ENCODE measurements around the gene PDE4A. TPM values are rescaled to one million over a fixed set of nuclear protein-coding genes. Genes with fewer than 3 reads are reported as not detected.
A peak's percentile ranks its signal among the peaks of the same experiment; 100 is the strongest.

Gene PDE4A
- total and polyA plus RNA-seq, 8 donors, result 5.0 to 12.6 (median 9.3) TPM

DNA sequence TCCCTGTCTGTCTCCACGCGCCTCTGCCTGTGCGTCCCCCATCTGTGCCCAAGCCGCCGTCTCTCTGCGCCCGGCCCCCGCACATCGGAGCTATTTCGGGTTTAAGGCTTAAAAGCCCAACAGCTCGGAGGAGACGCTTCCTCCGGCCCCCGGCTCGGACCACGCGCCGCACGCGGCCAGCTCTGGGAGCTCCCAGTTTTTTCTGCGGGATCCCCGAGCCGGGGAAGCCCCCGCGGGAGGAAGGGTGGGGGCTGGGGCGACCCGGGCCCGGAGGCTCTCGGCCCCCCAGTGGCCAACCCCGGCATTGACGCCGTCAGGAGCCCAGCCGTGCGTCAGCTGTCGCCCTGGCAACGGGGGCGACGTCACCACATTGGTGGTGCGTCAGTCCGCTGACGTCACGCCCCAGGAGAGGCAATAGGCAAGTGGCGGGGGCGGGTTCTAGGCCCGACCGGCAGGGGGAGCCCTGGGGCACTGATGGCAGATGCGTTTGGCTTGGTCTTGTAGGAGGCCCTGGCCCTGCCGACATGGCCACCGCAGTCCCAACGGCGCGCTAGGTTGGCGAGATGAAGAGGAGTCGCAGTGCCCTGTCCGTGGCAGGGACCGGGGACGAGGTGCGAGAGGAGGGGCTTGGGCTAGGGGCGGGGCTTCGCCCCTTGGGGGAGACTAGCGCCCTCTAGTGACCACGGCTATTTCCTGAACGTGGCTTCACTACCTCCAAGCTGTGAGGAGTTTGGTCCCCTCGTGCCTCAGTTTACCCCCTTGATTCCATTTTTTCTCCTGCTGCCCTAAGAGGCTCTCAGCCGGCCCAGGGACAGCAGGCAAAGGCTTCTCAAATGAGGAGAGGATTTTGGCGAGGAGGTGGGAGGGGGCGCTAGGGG, 3.7 kb upstream of the PDE4A start:
- TF ChIP-seq, protein P1, sequence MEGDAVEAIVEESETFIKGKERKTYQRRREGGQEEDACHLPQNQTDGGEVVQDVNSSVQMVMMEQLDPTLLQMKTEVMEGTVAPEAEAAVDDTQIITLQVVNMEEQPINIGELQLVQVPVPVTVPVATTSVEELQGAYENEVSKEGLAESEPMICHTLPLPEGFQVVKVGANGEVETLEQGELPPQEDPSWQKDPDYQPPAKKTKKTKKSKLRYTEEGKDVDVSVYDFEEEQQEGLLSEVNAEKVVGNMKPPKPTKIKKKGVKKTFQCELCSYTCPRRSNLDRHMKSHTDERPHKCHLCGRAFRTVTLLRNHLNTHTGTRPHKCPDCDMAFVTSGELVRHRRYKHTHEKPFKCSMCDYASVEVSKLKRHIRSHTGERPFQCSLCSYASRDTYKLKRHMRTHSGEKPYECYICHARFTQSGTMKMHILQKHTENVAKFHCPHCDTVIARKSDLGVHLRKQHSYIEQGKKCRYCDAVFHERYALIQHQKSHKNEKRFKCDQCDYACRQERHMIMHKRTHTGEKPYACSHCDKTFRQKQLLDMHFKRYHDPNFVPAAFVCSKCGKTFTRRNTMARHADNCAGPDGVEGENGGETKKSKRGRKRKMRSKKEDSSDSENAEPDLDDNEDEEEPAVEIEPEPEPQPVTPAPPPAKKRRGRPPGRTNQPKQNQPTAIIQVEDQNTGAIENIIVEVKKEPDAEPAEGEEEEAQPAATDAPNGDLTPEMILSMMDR (IDR thresholded peaks at IDR 0.05), result peak; percentile 84 to 93 (median 90)
- no peak for FAIRE-seq
- Histone ChIP-seq H3K4me3 (peak overlapping the region; percentile 21 to 49 (median 36)), H3K4me1 (peaks cover 4 to 7% (median 5%) of the 10 kb centered on the region in 3 donors), H3K27ac (peak overlapping the region; percentile 6 to 55 (median 22)), H3K9me3 (no peaks in the 10 kb centered on the region), H3K27me3 (peaks cover 0 to 18% (median 3%) of the 10 kb centered on the region in 4 donors), H3K36me3 (no peaks in the 10 kb centered on the region)
- intact Hi-C loops (cut with DNase I), result no loop called here
- WGBS, 2 donors, result 3% methylated on average over 66 to 67 of the region's 67 CpGs
- ATAC-seq, result peak; percentile 87 to 91 (median 89)
- peak; percentile 85 to 97 (median 94) for DNase-seq

DNA sequence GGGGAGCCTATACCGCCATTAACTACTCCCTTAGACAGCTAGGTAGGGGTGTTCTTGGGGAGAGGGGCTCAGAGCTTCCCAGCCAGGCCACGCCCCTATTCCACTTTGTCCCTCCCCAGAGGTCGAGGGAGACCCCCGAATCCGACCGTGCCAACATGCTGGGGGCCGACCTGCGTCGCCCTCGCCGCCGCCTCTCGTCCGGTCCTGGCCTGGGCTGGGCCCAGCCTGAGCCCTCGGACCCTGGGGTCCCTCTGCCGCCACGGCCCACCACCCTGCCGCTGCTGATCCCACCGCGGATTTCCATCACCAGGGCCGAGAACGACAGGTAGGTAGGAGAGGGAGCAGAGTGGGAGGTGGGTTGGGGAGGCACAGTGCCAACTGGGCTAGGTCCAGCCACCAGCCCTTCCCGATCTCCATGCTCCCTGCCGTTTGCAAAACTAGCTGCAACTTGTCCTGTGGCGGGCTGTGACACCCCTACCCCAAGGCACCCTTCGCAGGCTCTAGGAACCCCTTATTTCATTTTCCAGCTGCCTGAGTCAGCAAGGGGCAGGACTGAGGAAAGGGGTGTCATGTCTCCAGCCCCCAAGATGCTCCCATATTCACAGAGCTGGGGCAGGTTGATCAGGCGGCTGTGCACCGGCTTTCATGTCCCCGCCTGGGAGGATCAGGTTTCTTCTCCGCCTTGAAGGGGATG, 2.6 kb upstream of the PDE4A start:
- Histone ChIP-seq H3K9me3 (no peaks in the 10 kb centered on the region), H3K4me3 (no peak overlapping the region), H3K36me3 (no peaks in the 10 kb centered on the region), H3K27ac (no peak overlapping the region), H3K4me1 (peaks cover 4 to 7% (median 5%) of the 10 kb centered on the region in 3 donors), H3K27me3 (peaks cover 0 to 18% (median 3%) of the 10 kb centered on the region in 4 donors)
- intact Hi-C loops (cut with DNase I), result no loop called here
- TF ChIP-seq, protein P1 (IDR thresholded peaks at IDR 0.05), result no peak
- 4 to 13% methylated on average over 13 to 30 of the region's 30 CpGs for WGBS, 2 donors
- DNase-seq (peak in 3 of 6 donors; percentile 54 to 78 (median 61)), FAIRE-seq (no peak), ATAC-seq (no peak)

DNA sequence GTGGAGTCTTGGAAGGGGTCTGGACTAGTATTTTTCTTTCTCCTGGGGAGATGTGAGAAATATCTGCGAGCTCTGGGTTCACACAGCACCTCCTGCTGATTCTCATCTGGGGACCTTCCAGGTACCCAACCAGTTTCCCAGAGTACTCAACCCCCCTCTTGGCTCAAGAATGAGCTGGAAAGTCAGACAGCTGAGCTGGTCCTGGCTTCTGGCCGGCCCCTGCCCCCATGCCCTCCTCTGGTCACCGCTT, 2.2 kb upstream of the PDE4A start:
- Histone ChIP-seq H3K27me3 (peaks cover 0 to 18% (median 3%) of the 10 kb centered on the region in 4 donors), H3K36me3 (no peaks in the 10 kb centered on the region), H3K27ac (no peak overlapping the region)

DNA sequence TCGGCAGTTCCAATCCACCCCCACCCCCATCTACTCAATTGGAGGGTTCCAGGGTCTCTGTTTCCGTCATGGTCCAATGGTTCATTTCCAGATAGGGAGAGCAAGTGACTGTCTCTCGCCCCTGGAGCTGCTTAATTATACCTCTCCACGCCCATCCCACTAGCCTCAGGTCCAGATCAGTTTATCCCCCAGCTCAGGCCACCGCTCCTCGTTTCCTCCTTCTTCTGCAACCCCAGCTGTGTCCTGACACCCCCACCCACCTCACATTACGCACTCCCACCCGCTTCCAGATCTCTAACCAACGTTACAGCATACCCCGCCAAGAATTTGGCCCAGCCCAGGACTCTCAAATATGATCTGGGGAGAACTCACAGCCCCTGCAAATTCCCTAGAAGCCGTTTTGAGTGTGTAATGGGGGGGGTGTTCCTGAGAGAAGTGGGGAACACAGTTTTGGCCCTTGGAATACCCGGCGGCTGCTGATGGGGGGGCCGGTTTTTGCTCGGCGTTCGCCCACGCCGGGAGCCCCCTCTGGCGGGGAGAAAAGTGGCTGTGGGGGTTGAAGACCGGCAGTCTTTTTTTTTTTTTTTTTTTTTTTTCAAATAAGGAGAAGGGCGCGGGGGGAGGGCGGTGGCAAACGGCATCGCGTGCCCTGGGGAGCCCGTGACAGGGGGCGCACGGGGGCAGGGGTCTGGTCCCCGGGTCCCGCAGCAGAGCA, 1.7 kb upstream of the PDE4A start:
- H3K36me3 ChIP-seq, result no peaks in the 10 kb centered on the region
- intact Hi-C loops (cut with DNase I), result no loop called here
- H3K27ac ChIP-seq, result no peak overlapping the region
- H3K9me3 ChIP-seq, result no peaks in the 10 kb centered on the region
- DNase-seq, result no peak
- H3K4me3 ChIP-seq, result no peak overlapping the region
- H3K27me3 ChIP-seq, result peaks cover 0 to 18% (median 3%) of the 10 kb centered on the region in 4 donors
- 3 to 4% methylated on average over 29 to 32 of the region's 32 CpGs for WGBS, 2 donors
- FAIRE-seq, result no peak
- TF ChIP-seq, protein P1 (IDR thresholded peaks at IDR 0.05), result no peak
- H3K4me1 ChIP-seq, result peaks cover 4 to 7% (median 5%) of the 10 kb centered on the region in 3 donors
- no peak for ATAC-seq

More for the DNA sequence above, 2.2 kb upstream of the PDE4A start:
- TF ChIP-seq, protein P1 (IDR thresholded peaks at IDR 0.05), result no peak
- DNase-seq (no peak), ATAC-seq (no peak), FAIRE-seq (no peak)
- Histone ChIP-seq H3K9me3 (no peaks in the 10 kb centered on the region), H3K4me3 (no peak overlapping the region), H3K4me1 (peaks cover 4 to 7% (median 5%) of the 10 kb centered on the region in 3 donors)
- WGBS, 2 donors, result 4 to 6% methylated on average over 3 of the region's 3 CpGs
- intact Hi-C loops (cut with DNase I), result no loop called here

Measured in pancreas (tissue), 10 donors.